Stomach (tissue), 9 donors: Measurements from ENCODE around the gene PFKFB3. TPM values are rescaled to one million over a fixed set of nuclear protein-coding genes. Genes with fewer than 3 reads are reported as not detected.
A peak's percentile ranks its signal among the peaks of the same experiment; 100 is the strongest.
"Not testable (repeated sequence)": the region's sequence is repeated elsewhere in the genome, so short reads cannot be mapped to it uniquely, and the experiment has no call there.

Experiments
- DNase-seq, 2 donors: peaks; one replicate each; pipeline versions ENCODE4 v3.0.0 to v3.0.0-alpha.2; 2013 to 2019
- H3K27ac ChIP-seq, 5 donors: fragments of 200-600 bp in 4 of 5; sonication (generic) in 4 of 5; one replicate each; pipeline ENCODE4 v1.5.1; 2013 to 2019; ENCODE audit warnings: mild to moderate bottlenecking in 1 of 5, moderate library complexity in 1 of 5
- H3K27me3 ChIP-seq, 3 donors: fragments of 200-600 bp; sonication (generic); one replicate each; pipeline ENCODE4 v1.5.1; 2017 to 2019; ENCODE audit warnings: mixed run types in 1 of 3
- H3K36me3 ChIP-seq, 4 donors: fragments of 200-600 bp; sonication (generic); 1 replicate in 3 of 4; 2 replicates in 1 of 4; pipeline ENCODE4 v1.5.1; 2016 to 2019
- H3K4me1 ChIP-seq, 4 donors: fragments of 200-600 bp; sonication (generic); one replicate each; pipeline ENCODE4 v1.5.1; 2016 to 2019
- H3K4me3 ChIP-seq, 4 donors: fragments of 200-600 bp; sonication (generic) in 3 of 4; one replicate each; pipeline ENCODE4 v1.5.1; 2016 to 2019; ENCODE audit warnings: mild to moderate bottlenecking in 1 of 4
- H3K9me3 ChIP-seq, 4 donors: fragments of 200-600 bp; sonication (generic); one replicate each; pipeline ENCODE4 v1.5.1; 2016 to 2019
- CTCF ChIP-seq, 7 experiments: fragments of 450-650 bp in 4 of 7; fragments of 200-600 bp in 3 of 7; sonication (generic) in 3 of 7; IDR thresholded peaks; one replicate each; pipeline ENCODE4 v1.5.1; 2016 to 2019; ENCODE audit warnings: antibody characterized with exemption in 7 of 7, control low read depth in 2 of 7, mild to moderate bottlenecking in 1 of 7
- EP300 ChIP-seq: sonication (generic); formaldehyde crosslinking; IDR thresholded peaks from one replicate; pipeline ENCODE4 v1.6.1; 2017; ENCODE audit warnings: antibody characterized with exemption
- POLR2A ChIP-seq, 4 donors: fragments of 450-650 bp; IDR thresholded peaks; one replicate each; pipeline ENCODE4 v1.6.1; 2016; ENCODE audit warnings: antibody characterized with exemption in 4 of 4, control low read depth in 2 of 4, mild to moderate bottlenecking in 1 of 4, moderate library complexity in 1 of 4
- POLR2AphosphoS5 ChIP-seq, 3 donors: sonication (generic); formaldehyde crosslinking; IDR thresholded peaks; one replicate each; pipeline ENCODE4 v1.6.1; 2016; ENCODE audit warnings: antibody characterized with exemption in 3 of 3
- WGBS, 5 donors: extraction: QIAGEN DNeasy Blood & Tissue Kit in 3 of 5; methylation state at CpG; one replicate each; pipeline versions ENCODE4 v1.1.5 to v1.1.7; 2013 to 2018; 5-methylcytosine and 5-hydroxymethylcytosine counted together
- intact Hi-C: fragments of 100-400 bp; cut with DNase I; formaldehyde crosslinking; loops from one replicate; pipeline ENCODE4 v1.15.1; 2023; ENCODE audit warnings: low total_unique reads
- polyA plus RNA-seq, 3 donors: library from polyadenylated mRNA; stranded (reverse); fragments of 200-250 nt; gene quantifications; one replicate each; pipeline ENCODE4 v1.2.3, GENCODE V29; 2013
- total RNA-seq, 5 donors: library from RNA; depleted of rRNA; stranded (reverse); fragments of >200 nt; gene quantifications; one replicate each; pipeline versions ENCODE4 v1.1.0 to v1.2.3, GENCODE V29; 2014 to 2016
- donor health status: healthy with polysubstance abuse.
- donor health status: Bipolar disorder and iron deficiency.
- donor health status: healthy.

PFKFB3 gene
- total and polyA plus RNA-seq, 8 donors = 17.7 to 199 (median 38.0) TPM

GRCh38 chr10:6164271-6165095 lies 38.2 kb upstream of the PFKFB3 start:
- Histone ChIP-seq H3K4me1 (peaks cover 28 to 62% (median 41%) of the 10 kb centered on the region in 4 donors), H3K4me3 (peak overlapping the region; percentile 68 to 74 (median 72)), H3K27ac (peak overlapping the region; percentile 91 to 98 (median 94)), H3K9me3 (no peaks in the 10 kb centered on the region), H3K27me3 (no peaks in the 10 kb centered on the region), H3K36me3 (peaks cover 0 to 13% (median 5%) of the 10 kb centered on the region in 4 donors)
- TF ChIP-seq CTCF (IDR thresholded peaks at IDR 0.05) = no peak
- TF ChIP-seq POLR2A (IDR thresholded peaks at IDR 0.05) = no peak
- TF ChIP-seq EP300 = no peak
- no peak for TF ChIP-seq POLR2AphosphoS5 (IDR thresholded peaks at IDR 0.05)
- DNase-seq = peak in 1 of 2 donors; percentile 43
- intact Hi-C loops = no loop called here
- WGBS, 5 donors = 10 to 18% (median 15%) methylated on average over 16 of the region's 16 CpGs

- TF ChIP-seq POLR2AphosphoS5 (IDR thresholded peaks at IDR 0.05) = no peak
- no peak for TF ChIP-seq EP300
- TF ChIP-seq POLR2A (IDR thresholded peaks at IDR 0.05) = no peak
- no peak for TF ChIP-seq CTCF (IDR thresholded peaks at IDR 0.05)
- 35 to 50% (median 45%) methylated on average over 6 of the region's 6 CpGs for WGBS, 5 donors
- intact Hi-C loops = no loop called here
- peak overlapping the region in 3 of 5 donors; percentile 93 to 98 (median 96) for H3K27ac ChIP-seq
- H3K4me1 ChIP-seq = peaks cover 28 to 70% (median 47%) of the 10 kb centered on the region in 4 donors
- no peaks in the 10 kb centered on the region for H3K9me3 ChIP-seq
- peak overlapping the region in 2 of 4 donors; percentile 68 to 74 for H3K4me3 ChIP-seq
- DNase-seq = no peak
- no peaks in the 10 kb centered on the region for H3K27me3 ChIP-seq
- H3K36me3 ChIP-seq = peaks cover 0 to 13% (median 5%) of the 10 kb centered on the region in 4 donors
Measured at GRCh38 chr10:6165221-6165725, 37.5 kb upstream of the PFKFB3 start.

- H3K27me3 ChIP-seq, intact Hi-C loops, H3K4me3 ChIP-seq, DNase-seq, H3K9me3 ChIP-seq: not testable (repeated sequence)
- H3K27ac ChIP-seq = peak overlapping the region in 2 of 5 donors; percentile 93 to 98
- WGBS, 5 donors = 86 to 96% (median 95%) methylated on average over 14 to 15 of the region's 15 CpGs
- peaks cover 0 to 13% (median 5%) of the 10 kb centered on the region in 4 donors for H3K36me3 ChIP-seq
- H3K4me1 ChIP-seq = peaks cover 31 to 77% (median 54%) of the 10 kb centered on the region in 4 donors
Measured at GRCh38 chr10:6165933-6166332, 36.8 kb upstream of the PFKFB3 start.

GRCh38 chr10:6167456-6167855 lies 35.3 kb upstream of the PFKFB3 start:
- Histone ChIP-seq H3K36me3 (peaks cover 0 to 13% (median 5%) of the 10 kb centered on the region in 4 donors), H3K4me3 (no peak overlapping the region), H3K27me3 (no peaks in the 10 kb centered on the region), H3K27ac (peak overlapping the region in 2 of 5 donors; percentile 4 to 7), H3K4me1 (peaks cover 36 to 88% (median 69%) of the 10 kb centered on the region in 4 donors), H3K9me3 (no peaks in the 10 kb centered on the region)
- no peak for DNase-seq
- no peak for TF ChIP-seq POLR2AphosphoS5 (IDR thresholded peaks at IDR 0.05)
- TF ChIP-seq EP300 = no peak
- no peak for TF ChIP-seq POLR2A (IDR thresholded peaks at IDR 0.05)
- TF ChIP-seq CTCF (IDR thresholded peaks at IDR 0.05) = no peak
- 73 to 88% (median 84%) methylated on average over 2 of the region's 2 CpGs for WGBS, 5 donors
- intact Hi-C loops = no loop called here
